ENCODE data around the gene HES3.

DNA sequence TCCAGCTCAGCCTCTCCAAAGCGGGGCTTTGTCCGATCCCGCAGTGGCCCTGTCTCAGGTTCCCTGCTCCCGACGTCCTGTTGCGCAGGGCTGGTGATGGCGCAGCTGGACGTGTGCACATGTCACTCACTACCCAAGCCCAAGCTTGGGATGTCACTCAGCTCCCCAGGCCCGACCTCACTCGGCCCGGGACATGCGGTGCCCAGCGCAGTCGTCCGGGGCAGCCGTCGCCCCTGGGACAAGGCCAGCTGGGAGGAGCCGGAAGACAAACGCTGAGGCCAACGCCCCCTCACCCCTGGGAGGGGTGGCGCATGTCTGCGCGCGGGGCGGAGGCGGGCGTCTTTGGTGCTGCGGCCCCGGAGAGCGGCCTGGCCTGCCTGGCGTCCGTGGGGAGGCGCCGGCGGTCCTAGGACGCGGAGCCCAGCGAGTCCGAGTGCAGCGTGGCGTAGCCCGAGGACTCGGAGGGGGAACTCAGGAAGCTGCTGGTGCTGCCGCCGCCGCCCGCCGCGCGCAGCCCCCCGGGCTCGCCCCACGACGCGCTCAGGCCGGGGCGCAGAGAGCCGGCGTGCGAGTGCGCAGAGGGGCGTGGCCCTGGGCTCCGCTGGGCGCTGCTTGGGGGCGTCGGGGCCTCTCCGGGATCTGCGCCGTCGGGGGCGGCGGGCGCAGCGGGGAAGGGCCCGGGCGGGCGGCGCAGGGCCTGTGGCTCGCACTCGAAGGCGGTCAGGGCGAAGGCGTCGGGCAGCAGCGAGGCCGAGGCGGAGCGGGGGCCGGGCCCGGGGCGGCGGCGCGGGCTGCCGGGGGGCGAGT is 5.2 kb downstream of the HES3 start:
- TF ChIP-seq, protein P1, sequence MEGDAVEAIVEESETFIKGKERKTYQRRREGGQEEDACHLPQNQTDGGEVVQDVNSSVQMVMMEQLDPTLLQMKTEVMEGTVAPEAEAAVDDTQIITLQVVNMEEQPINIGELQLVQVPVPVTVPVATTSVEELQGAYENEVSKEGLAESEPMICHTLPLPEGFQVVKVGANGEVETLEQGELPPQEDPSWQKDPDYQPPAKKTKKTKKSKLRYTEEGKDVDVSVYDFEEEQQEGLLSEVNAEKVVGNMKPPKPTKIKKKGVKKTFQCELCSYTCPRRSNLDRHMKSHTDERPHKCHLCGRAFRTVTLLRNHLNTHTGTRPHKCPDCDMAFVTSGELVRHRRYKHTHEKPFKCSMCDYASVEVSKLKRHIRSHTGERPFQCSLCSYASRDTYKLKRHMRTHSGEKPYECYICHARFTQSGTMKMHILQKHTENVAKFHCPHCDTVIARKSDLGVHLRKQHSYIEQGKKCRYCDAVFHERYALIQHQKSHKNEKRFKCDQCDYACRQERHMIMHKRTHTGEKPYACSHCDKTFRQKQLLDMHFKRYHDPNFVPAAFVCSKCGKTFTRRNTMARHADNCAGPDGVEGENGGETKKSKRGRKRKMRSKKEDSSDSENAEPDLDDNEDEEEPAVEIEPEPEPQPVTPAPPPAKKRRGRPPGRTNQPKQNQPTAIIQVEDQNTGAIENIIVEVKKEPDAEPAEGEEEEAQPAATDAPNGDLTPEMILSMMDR (IDR thresholded peaks at IDR 0.05; ENCODE audit: low read length): no peak
- no peak for TF ChIP-seq EZH2 (IDR thresholded peaks at IDR 0.05; ENCODE audit: borderline replicate concordance, low read length)
